ENCODE measurements around the gene ASGR2.

- no peak for TF ChIP-seq CTCF (IDR thresholded peaks at IDR 0.05)
- no peak for TF ChIP-seq POLR2A (IDR thresholded peaks at IDR 0.05)
Measured at GRCh38 chr17:7139400-7139799, 24.8 kb upstream of the ASGR2 start.
